Transverse colon (tissue), 4 donors: Measurements from ENCODE around the gene SNX8.

Experiments used
- EP300 ChIP-seq: sonication (generic); formaldehyde crosslinking; IDR thresholded peaks from one replicate; pipeline ENCODE4 v1.6.1; 2017; ENCODE audit warnings: antibody characterized with exemption, low read depth
- POLR2A ChIP-seq: fragments of 450-650 bp; IDR thresholded peaks from one replicate; pipeline ENCODE4 v1.6.1; 2016; ENCODE audit warnings: antibody characterized with exemption, mild to moderate bottlenecking, moderate library complexity
- POLR2AphosphoS5 ChIP-seq, 3 donors: sonication (generic); formaldehyde crosslinking; IDR thresholded peaks; one replicate each; pipeline ENCODE4 v1.6.1; 2016; ENCODE audit warnings: antibody characterized with exemption in 3 of 3
- TF ChIP-seq, protein P1 (sequence below), 5 experiments: fragments of 200-600 bp in 3 of 5; fragments of 450-650 bp in 2 of 5; sonication (generic) in 3 of 5; IDR thresholded peaks; 1 replicate in 2 of 5; 2 replicates in 3 of 5; pipeline ENCODE4 v1.5.1; 2016 to 2017; ENCODE audit warnings: antibody characterized with exemption in 5 of 5, inconsistent platforms in 3 of 5, mild to moderate bottlenecking in 2 of 5, moderate library complexity in 1 of 5

DNA sequence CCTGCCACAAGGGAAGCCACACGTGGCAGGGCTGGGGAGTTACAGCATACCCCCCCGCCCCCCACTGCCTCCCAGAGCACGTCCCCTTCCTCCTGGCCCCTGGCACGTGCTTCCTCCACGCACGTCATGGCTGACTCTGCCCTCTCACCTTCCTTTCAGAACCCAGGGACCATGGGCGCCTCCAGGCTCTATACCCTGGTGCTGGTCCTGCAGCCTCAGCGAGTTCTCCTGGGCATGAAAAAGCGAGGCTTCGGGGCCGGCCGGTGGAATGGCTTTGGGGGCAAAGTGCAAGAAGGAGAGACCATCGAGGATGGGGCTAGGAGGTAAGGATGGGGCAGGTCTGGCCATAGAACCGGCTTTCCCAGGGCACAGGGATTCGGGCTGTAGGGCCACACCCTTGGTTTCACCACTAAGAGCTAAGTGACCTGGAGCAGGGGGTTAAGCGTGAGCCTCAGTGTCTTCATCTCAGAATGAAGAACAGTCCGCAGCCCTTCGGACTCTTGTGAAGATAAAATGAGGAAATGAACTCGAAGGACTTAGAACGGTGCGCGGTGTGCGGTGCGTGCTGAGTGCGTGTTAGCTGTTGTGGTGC is 69.7 kb downstream of the SNX8 start:
- TF ChIP-seq, protein P1, sequence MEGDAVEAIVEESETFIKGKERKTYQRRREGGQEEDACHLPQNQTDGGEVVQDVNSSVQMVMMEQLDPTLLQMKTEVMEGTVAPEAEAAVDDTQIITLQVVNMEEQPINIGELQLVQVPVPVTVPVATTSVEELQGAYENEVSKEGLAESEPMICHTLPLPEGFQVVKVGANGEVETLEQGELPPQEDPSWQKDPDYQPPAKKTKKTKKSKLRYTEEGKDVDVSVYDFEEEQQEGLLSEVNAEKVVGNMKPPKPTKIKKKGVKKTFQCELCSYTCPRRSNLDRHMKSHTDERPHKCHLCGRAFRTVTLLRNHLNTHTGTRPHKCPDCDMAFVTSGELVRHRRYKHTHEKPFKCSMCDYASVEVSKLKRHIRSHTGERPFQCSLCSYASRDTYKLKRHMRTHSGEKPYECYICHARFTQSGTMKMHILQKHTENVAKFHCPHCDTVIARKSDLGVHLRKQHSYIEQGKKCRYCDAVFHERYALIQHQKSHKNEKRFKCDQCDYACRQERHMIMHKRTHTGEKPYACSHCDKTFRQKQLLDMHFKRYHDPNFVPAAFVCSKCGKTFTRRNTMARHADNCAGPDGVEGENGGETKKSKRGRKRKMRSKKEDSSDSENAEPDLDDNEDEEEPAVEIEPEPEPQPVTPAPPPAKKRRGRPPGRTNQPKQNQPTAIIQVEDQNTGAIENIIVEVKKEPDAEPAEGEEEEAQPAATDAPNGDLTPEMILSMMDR (IDR thresholded peaks at IDR 0.05), result no peak
- TF ChIP-seq POLR2A (no peak), POLR2AphosphoS5 (IDR thresholded peaks at IDR 0.05) (no peak), EP300 (no peak)
